Measurements from ENCODE around the gene REP15. TPM values are rescaled to one million over a fixed set of nuclear protein-coding genes. Genes with fewer than 3 reads are reported as not detected.
"Not testable (repeated sequence)": the region's sequence is repeated elsewhere in the genome, so short reads cannot be mapped to it uniquely, and the experiment has no call there.

Gene REP15
- total RNA-seq, 1 donor: 4.0 TPM

GRCh38 chr12:27730097-27730588 is 33.9 kb downstream of the REP15 start:
- Histone ChIP-seq H2AFZ (ENCODE audit: low read length) (no peak overlapping the region), H3K4me1 (ENCODE audit: insufficient read depth, low read length) (no peaks in the 10 kb centered on the region), H3K9me3 (ENCODE audit: low read depth, low read length) (no peaks in the 10 kb centered on the region), H3K4me2 (ENCODE audit: insufficient read depth, low read length) (no peak overlapping the region), H3K79me2 (ENCODE audit: insufficient read depth, low read length) (peaks cover 7% of the 10 kb centered on the region), H3K27me3 (ENCODE audit: insufficient read depth, low read length) (no peaks in the 10 kb centered on the region), H3K27ac (ENCODE audit: low read depth, low read length) (no peak overlapping the region), H3K4me3 (ENCODE audit: insufficient read depth, low read length) (no peak overlapping the region), H3K36me3 (ENCODE audit: insufficient read depth, low read length) (peaks cover 23% of the 10 kb centered on the region), H4K20me1 (ENCODE audit: insufficient read depth, low read length) (no peaks in the 10 kb centered on the region)
- DNase-seq (ENCODE audit: insufficient read length, low spot score, missing footprints): no peak
- no peak for TF ChIP-seq CTCF (IDR thresholded peaks at IDR 0.05; ENCODE audit: extremely low read depth, low read depth, low read length)

- H3K4me1 ChIP-seq (ENCODE audit: insufficient read depth, low read length): no peaks in the 10 kb centered on the region
- DNase-seq (ENCODE audit: insufficient read length, low spot score, missing footprints): no peak
- no peak overlapping the region for H3K4me3 ChIP-seq (ENCODE audit: insufficient read depth, low read length)
- H3K27ac ChIP-seq (ENCODE audit: low read depth, low read length): no peak overlapping the region
- no peak overlapping the region for H3K4me2 ChIP-seq (ENCODE audit: insufficient read depth, low read length)
- peaks cover 29% of the 10 kb centered on the region for H3K36me3 ChIP-seq (ENCODE audit: insufficient read depth, low read length)
- peaks cover 2% of the 10 kb centered on the region for H3K79me2 ChIP-seq (ENCODE audit: insufficient read depth, low read length)
- peak; percentile 17 for TF ChIP-seq CTCF (IDR thresholded peaks at IDR 0.05; ENCODE audit: extremely low read depth, low read depth, low read length)
- H3K9me3 ChIP-seq (ENCODE audit: low read depth, low read length): no peaks in the 10 kb centered on the region
- no peaks in the 10 kb centered on the region for H3K27me3 ChIP-seq (ENCODE audit: insufficient read depth, low read length)
- H2AFZ ChIP-seq (ENCODE audit: low read length): no peak overlapping the region
- no peaks in the 10 kb centered on the region for H4K20me1 ChIP-seq (ENCODE audit: insufficient read depth, low read length)
Measured at GRCh38 chr12:27732281-27732680, 36.0 kb downstream of the REP15 start.

GRCh38 chr12:27733052-27733656 is 36.9 kb downstream of the REP15 start:
- Histone ChIP-seq H3K27me3 (ENCODE audit: insufficient read depth, low read length) (no peaks in the 10 kb centered on the region), H3K36me3 (ENCODE audit: insufficient read depth, low read length) (peaks cover 36% of the 10 kb centered on the region), H3K79me2 (ENCODE audit: insufficient read depth, low read length) (no peaks in the 10 kb centered on the region), H3K4me1 (ENCODE audit: insufficient read depth, low read length) (no peaks in the 10 kb centered on the region), H3K4me2 (ENCODE audit: insufficient read depth, low read length) (no peak overlapping the region), H3K27ac (ENCODE audit: low read depth, low read length) (no peak overlapping the region), H4K20me1 (ENCODE audit: insufficient read depth, low read length) (no peaks in the 10 kb centered on the region), H3K4me3 (ENCODE audit: insufficient read depth, low read length) (no peak overlapping the region), H2AFZ (ENCODE audit: low read length) (no peak overlapping the region), H3K9me3 (ENCODE audit: low read depth, low read length) (no peaks in the 10 kb centered on the region)
- peak; percentile 89 for TF ChIP-seq CTCF (IDR thresholded peaks at IDR 0.05; ENCODE audit: extremely low read depth, low read depth, low read length)
- no peak for DNase-seq (ENCODE audit: insufficient read length, low spot score, missing footprints)

- no peak for TF ChIP-seq CTCF (IDR thresholded peaks at IDR 0.05; ENCODE audit: extremely low read depth, low read depth, low read length)
- H3K36me3 ChIP-seq (ENCODE audit: insufficient read depth, low read length): peaks cover 43% of the 10 kb centered on the region
Measured at GRCh38 chr12:27733791-27734190, 37.5 kb downstream of the REP15 start.

GRCh38 chr12:27734321-27734720 is 38.1 kb downstream of the REP15 start:
- not testable (repeated sequence) for H3K27ac ChIP-seq (ENCODE audit: low read depth, low read length); H4K20me1 ChIP-seq (ENCODE audit: insufficient read depth, low read length); H3K4me3 ChIP-seq (ENCODE audit: insufficient read depth, low read length); H3K4me2 ChIP-seq (ENCODE audit: insufficient read depth, low read length); H3K9me3 ChIP-seq (ENCODE audit: low read depth, low read length); H3K4me1 ChIP-seq (ENCODE audit: insufficient read depth, low read length); DNase-seq (ENCODE audit: insufficient read length, low spot score, missing footprints); H3K79me2 ChIP-seq (ENCODE audit: insufficient read depth, low read length); H3K27me3 ChIP-seq (ENCODE audit: insufficient read depth, low read length); H2AFZ ChIP-seq (ENCODE audit: low read length)
- H3K36me3 ChIP-seq (ENCODE audit: insufficient read depth, low read length): peaks cover 48% of the 10 kb centered on the region

More at GRCh38 chr12:27733791-27734190, 37.5 kb downstream of the REP15 start:
- H4K20me1 ChIP-seq (ENCODE audit: insufficient read depth, low read length): no peaks in the 10 kb centered on the region
- no peak for DNase-seq (ENCODE audit: insufficient read length, low spot score, missing footprints)
- H3K4me1 ChIP-seq (ENCODE audit: insufficient read depth, low read length): no peaks in the 10 kb centered on the region
- no peaks in the 10 kb centered on the region for H3K27me3 ChIP-seq (ENCODE audit: insufficient read depth, low read length)
- no peaks in the 10 kb centered on the region for H3K9me3 ChIP-seq (ENCODE audit: low read depth, low read length)
- H2AFZ ChIP-seq (ENCODE audit: low read length): no peak overlapping the region
- no peak overlapping the region for H3K27ac ChIP-seq (ENCODE audit: low read depth, low read length)
- no peak overlapping the region for H3K4me2 ChIP-seq (ENCODE audit: insufficient read depth, low read length)
- H3K79me2 ChIP-seq (ENCODE audit: insufficient read depth, low read length): no peaks in the 10 kb centered on the region
- no peak overlapping the region for H3K4me3 ChIP-seq (ENCODE audit: insufficient read depth, low read length)

Data from osteoblast (primary cell).